Calu3 (cell line): ENCODE data around the gene LRRFIP2. TPM values are rescaled to one million over a fixed set of nuclear protein-coding genes. Genes with fewer than 3 reads are reported as not detected.

Experiments
- BruUV-seq: library from RNA; stranded (reverse); fragments of 400-500 nt; replicated peaks from 2 replicates; lab custom pipeline; 2021; lab: Mats Ljungman, UMichigan
- CTCF ChIA-PET: fragments of 300-600 bp; sonication (Branson Sonifier 250); formaldehyde crosslinking; loops from one replicate; lab custom pipeline; 2022; ENCODE audit warnings: antibody characterized with exemption; lab: Charles Lee
- DNase-seq: peaks from one replicate; pipeline ENCODE4 v3.0.0; 2022
- H3K27ac Mint-ChIP-seq: one replicate; pipeline ENCODE4 v1.8.0; 2022; ENCODE audit warnings: mixed read lengths; ENCODE audit not compliant: unreplicated experiment
- H3K27me3 Mint-ChIP-seq: one replicate; pipeline ENCODE4 v1.8.0; 2022; ENCODE audit warnings: mixed read lengths; ENCODE audit not compliant: unreplicated experiment
- H3K36me3 Mint-ChIP-seq: one replicate; pipeline ENCODE4 v1.8.0; 2022; ENCODE audit warnings: mild to moderate bottlenecking, moderate library complexity, mixed read lengths; ENCODE audit not compliant: insufficient read depth, unreplicated experiment
- H3K4me1 Mint-ChIP-seq: one replicate; pipeline ENCODE4 v1.8.0; 2022; ENCODE audit warnings: mild to moderate bottlenecking, low read depth, mixed read lengths; ENCODE audit not compliant: unreplicated experiment
- H3K4me3 Mint-ChIP-seq: one replicate; pipeline ENCODE4 v1.8.0; 2022; ENCODE audit warnings: mild to moderate bottlenecking, low read depth, moderate library complexity, mixed read lengths; ENCODE audit not compliant: unreplicated experiment
- H3K9me3 Mint-ChIP-seq: one replicate; pipeline ENCODE4 v1.8.0; 2022; ENCODE audit warnings: low read depth, mixed read lengths; ENCODE audit not compliant: unreplicated experiment
- CTCF ChIP-seq: fragments of 200-600 bp; IDR thresholded peaks from one replicate; pipeline ENCODE4 v1.8.0; 2022; ENCODE audit warnings: antibody characterized with exemption; ENCODE audit not compliant: unreplicated experiment
- intact Hi-C: fragments of 100-400 bp; cut with micrococcal nuclease; formaldehyde crosslinking; loops from one replicate; pipeline ENCODE4 v1.10.0; 2022; ENCODE audit not compliant: unreplicated experiment
- total RNA-seq: library from RNA; stranded (reverse); gene quantifications from 2 replicates; pipeline ENCODE4 v1.2.3, GENCODE V29; 2022

LRRFIP2 gene
- total RNA-seq, 1 experiment from 2014 or later, result 38.8 TPM

DNA sequence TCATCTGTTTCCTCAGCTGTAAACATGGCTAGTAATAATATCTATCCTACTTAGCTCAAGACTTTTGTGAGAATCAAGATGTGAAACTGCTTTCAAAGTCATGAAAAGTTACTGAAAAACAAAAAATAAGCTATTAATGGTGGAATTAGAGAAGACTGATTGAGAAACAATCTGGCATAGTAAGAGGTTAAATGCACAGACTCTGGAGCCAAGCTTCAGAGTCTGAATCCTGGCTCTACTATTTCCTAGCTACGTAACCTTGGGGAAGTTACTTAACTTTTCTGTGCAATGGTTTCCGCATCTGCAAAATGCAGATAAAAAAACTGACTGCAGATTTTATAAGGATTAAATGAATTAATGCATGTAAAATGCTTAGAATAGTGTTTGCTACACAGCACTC, 28.8 kb downstream of the LRRFIP2 start:
- Mint-ChIP-seq H3K4me1 (no peaks in the 10 kb centered on the region), H3K27ac (no peak overlapping the region), H3K4me3 (no peak overlapping the region), H3K36me3 (peaks cover 4% of the 10 kb centered on the region), H3K9me3 (no peaks in the 10 kb centered on the region), H3K27me3 (no peaks in the 10 kb centered on the region)
- intact Hi-C loops, result no loop called here
- CTCF ChIA-PET, result no interaction called here
- TF ChIP-seq CTCF, result no peak
- no TSS peak for BruUV-seq
- DNase-seq, result no peak

DNA sequence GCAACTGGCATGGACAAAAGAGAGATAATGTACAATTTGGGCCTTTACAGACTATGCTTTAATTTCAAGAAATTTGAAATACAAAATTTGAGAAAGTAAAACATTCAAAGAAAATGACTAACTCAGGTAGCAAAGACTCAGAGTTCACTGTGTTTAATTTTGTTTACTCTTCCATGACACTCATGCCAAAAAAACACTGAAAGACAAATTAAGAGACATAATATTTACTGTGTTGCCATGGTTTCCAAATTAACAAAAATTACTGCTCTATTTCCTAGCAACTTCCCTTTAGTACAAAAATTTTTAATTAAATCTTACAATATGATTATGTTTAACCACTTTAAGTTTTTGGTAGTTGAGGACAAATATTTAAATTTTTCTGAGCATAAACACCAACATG, 29.6 kb downstream of the LRRFIP2 start:
- H3K27me3 Mint-ChIP-seq, result no peaks in the 10 kb centered on the region

DNA sequence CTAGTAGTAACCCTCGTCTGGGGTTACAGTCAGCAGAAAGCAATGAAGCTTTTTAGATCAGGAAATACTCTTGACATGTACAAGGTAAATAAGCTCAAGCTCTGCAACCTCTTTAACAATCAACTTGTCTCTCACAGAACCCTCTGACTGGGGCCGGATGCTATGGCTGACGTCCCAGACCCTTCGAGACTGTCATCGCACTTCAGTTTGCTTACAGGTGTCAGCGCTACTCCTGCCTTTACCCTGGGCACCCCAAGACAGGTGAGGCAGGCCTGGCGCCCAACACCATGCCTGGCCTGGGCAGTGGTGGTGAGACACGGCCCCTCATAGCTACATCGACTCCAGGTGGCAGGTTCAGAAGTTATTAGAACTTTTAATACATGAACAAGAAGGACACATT, 30.6 kb downstream of the LRRFIP2 start:
- no peaks in the 10 kb centered on the region for H3K4me1 Mint-ChIP-seq
- H3K36me3 Mint-ChIP-seq, result peaks cover 4% of the 10 kb centered on the region
- intact Hi-C loops, result no loop called here
- no peak overlapping the region for H3K27ac Mint-ChIP-seq
- no peak for DNase-seq
- TF ChIP-seq CTCF, result no peak
- H3K27me3 Mint-ChIP-seq, result no peaks in the 10 kb centered on the region
- no peak overlapping the region for H3K4me3 Mint-ChIP-seq
- CTCF ChIA-PET, result interaction anchor here (1.0 kb wide), 1 partner anchor 39 kb away, joined by 4 read pairs; no protein-coding TSS in a partner anchor
- H3K9me3 Mint-ChIP-seq, result no peaks in the 10 kb centered on the region
- BruUV-seq, result no TSS peak

More for the DNA sequence above, 29.6 kb downstream of the LRRFIP2 start:
- CTCF ChIA-PET, result no interaction called here
- TF ChIP-seq CTCF, result no peak
- no peaks in the 10 kb centered on the region for H3K9me3 Mint-ChIP-seq
- peaks cover 4% of the 10 kb centered on the region for H3K36me3 Mint-ChIP-seq
- no TSS peak for BruUV-seq
- no peak overlapping the region for H3K27ac Mint-ChIP-seq
- H3K4me1 Mint-ChIP-seq, result no peaks in the 10 kb centered on the region
- H3K4me3 Mint-ChIP-seq, result no peak overlapping the region
- intact Hi-C loops, result no loop called here
- DNase-seq, result no peak

- Mint-ChIP-seq H3K4me3 (no peak overlapping the region), H3K9me3 (no peaks in the 10 kb centered on the region), H3K36me3 (peaks cover 4% of the 10 kb centered on the region), H3K4me1 (no peaks in the 10 kb centered on the region), H3K27me3 (no peaks in the 10 kb centered on the region), H3K27ac (no peak overlapping the region)
- intact Hi-C loops, result no loop called here
- BruUV-seq, result no TSS peak
- no peak for TF ChIP-seq CTCF
- CTCF ChIA-PET, result interaction anchor here (0.6 kb wide), 1 partner anchor 954 kb away, joined by 3 read pairs; no protein-coding TSS in a partner anchor
- no peak for DNase-seq
Measured at GRCh38 chr3:37141676-37142075, 32.7 kb downstream of the LRRFIP2 start.
